Measurements from ENCODE around the gene MACROD2. TPM values are rescaled to one million over a fixed set of nuclear protein-coding genes. Genes with fewer than 3 reads are reported as not detected.
A peak's percentile ranks its signal among the peaks of the same experiment; 100 is the strongest.

The MACROD2 gene
- total RNA-seq, 1 experiment from 2014 or later = 1.6 TPM

DNA sequence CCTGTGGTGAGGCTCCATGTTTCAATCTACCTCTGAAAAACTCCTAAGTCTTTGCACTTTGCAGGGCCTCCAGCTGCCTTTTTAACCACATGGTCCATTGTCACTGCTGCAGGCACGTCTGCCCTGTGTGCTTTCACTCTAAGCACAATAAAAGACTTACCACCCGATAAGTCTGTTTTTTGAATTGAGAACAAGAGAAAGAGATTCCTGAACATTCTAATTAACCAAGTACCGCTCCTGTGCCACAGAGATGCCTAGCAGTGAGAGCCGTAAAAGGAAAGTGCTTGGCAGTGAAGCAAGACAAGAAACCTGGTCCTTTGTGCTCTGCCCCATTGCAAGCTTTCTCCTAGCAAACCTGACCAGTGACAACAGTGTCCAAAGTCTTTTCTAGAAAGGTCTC lies 829.7 kb downstream of the MACROD2 start:
- no peak overlapping the region for H4K8ac ChIP-seq (replicated peaks; ENCODE audit: insufficient read length, low read depth, low read length)
- H3K4me2 ChIP-seq (ENCODE audit: insufficient read depth, insufficient read length, low read length) = no peak overlapping the region
- no peak overlapping the region for H4K91ac ChIP-seq (ENCODE audit: insufficient read length, low read depth, low read length)
- Mint-ChIP-seq H3K9me3 (no peaks in the 10 kb centered on the region), H3K4me1 (peaks cover 10 to 13% of the 10 kb centered on the region in 2 experiments), H3K4me3 (no peak overlapping the region), H3K27me3 (ENCODE audit: low read depth) (no peaks in the 10 kb centered on the region; the same call in 1 of the 2 replicates), H3K27ac (peak overlapping the region in 2 of 3 experiments; percentile 44 to 60; a peak in 2 of 7 replicates), H3K36me3 (ENCODE audit: insufficient read depth in 1 of 3, low read depth in 3 of 3) (no peaks in the 10 kb centered on the region)
- DNase-seq = no peak
- H3K4me1 ChIP-seq (ENCODE audit: insufficient read depth, low read length) = no peaks in the 10 kb centered on the region
- H2BK5ac ChIP-seq (ENCODE audit: insufficient read length, low read length) = no peak overlapping the region
- WGBS (ENCODE audit: extremely low coverage, insufficient read length, low lambda C conversion rate) = no CpG with 5 or more reads among the region's 4 CpGs
- no peaks in the 10 kb centered on the region for H3K23me2 ChIP-seq (ENCODE audit: insufficient read length, low read depth, low read length, poor library complexity, severe bottlenecking)
- H2AFZ ChIP-seq (ENCODE audit: low read length) = no peak overlapping the region
- no peak overlapping the region for H3K9ac ChIP-seq (ENCODE audit: extremely low read depth, insufficient read length, low read length)
- no peaks in the 10 kb centered on the region for H4K20me1 ChIP-seq (ENCODE audit: control insufficient read depth, insufficient read depth, insufficient read length)
- H4K5ac ChIP-seq (ENCODE audit: insufficient read length, low read depth, low read length) = no peak overlapping the region
- no peak overlapping the region for H3K23ac ChIP-seq (ENCODE audit: insufficient read length, low read depth, low read length)
- H2AK5ac ChIP-seq (ENCODE audit: insufficient read length, low read length) = no peak overlapping the region
- H3T11ph ChIP-seq (ENCODE audit: low read length) = no peak overlapping the region
- H3K9me3 ChIP-seq (ENCODE audit: control insufficient read depth, low read depth, low read length) = no peaks in the 10 kb centered on the region
- no peak overlapping the region for H3K18ac ChIP-seq (ENCODE audit: insufficient read length, low read depth, low read length)
- no peak overlapping the region for H3K14ac ChIP-seq (ENCODE audit: insufficient read depth, low read length)
- H2BK120ac ChIP-seq (ENCODE audit: low read depth, low read length, poor library complexity, severe bottlenecking) = no peak overlapping the region
- H3K79me1 ChIP-seq (ENCODE audit: insufficient read depth, low read depth, low read length, poor library complexity, severe bottlenecking) = no peaks in the 10 kb centered on the region
- no peak overlapping the region for H3K27ac ChIP-seq (ENCODE audit: insufficient read length, low read depth, low read length)
- no peak overlapping the region for H3K56ac ChIP-seq (ENCODE audit: insufficient read length, low read depth, low read length)
- TF ChIP-seq CTCF (conservative IDR thresholded peaks at IDR 0.05) = no peak
- H2BK12ac ChIP-seq (ENCODE audit: insufficient read length, low read depth, low read length) = no peak overlapping the region
- no peak overlapping the region for H2BK15ac ChIP-seq (ENCODE audit: low read depth, low read length)
- H3K27me3 ChIP-seq (ENCODE audit: insufficient read depth, low read length) = no peaks in the 10 kb centered on the region
- no peak overlapping the region for H3K4ac ChIP-seq (ENCODE audit: low read depth, low read length)
- H3K79me2 ChIP-seq (ENCODE audit: insufficient read depth, low read length) = no peaks in the 10 kb centered on the region
- H2BK20ac ChIP-seq (ENCODE audit: low read depth, low read length, poor library complexity, severe bottlenecking) = no peak overlapping the region

All from H9 (cell line).